GM23248 (cell line): ENCODE results near the gene RBP5. TPM values are rescaled to one million over a fixed set of nuclear protein-coding genes. Genes with fewer than 3 reads are reported as not detected.
A peak's percentile ranks its signal among the peaks of the same experiment; 100 is the strongest.

Experiments
- DNase-seq: peaks from one replicate; pipeline ENCODE4 v3.0.0-alpha.2; 2015
- H2AFZ ChIP-seq: fragments of 200-600 bp; sonication (generic); 2 replicates; pipeline ENCODE4 v1.6.1; 2016; ENCODE audit warnings: antibody characterized with exemption
- H3F3A ChIP-seq: fragments of 200-600 bp; sonication (generic); 2 replicates; pipeline ENCODE4 v1.6.1; 2016; ENCODE audit warnings: mild to moderate bottlenecking, antibody characterized with exemption, mixed run types; ENCODE audit not compliant: insufficient read depth
- H3K27ac ChIP-seq: fragments of 200-600 bp; sonication (generic); 2 replicates; pipeline ENCODE4 v1.5.1; 2016; ENCODE audit warnings: mild to moderate bottlenecking
- H3K27me3 ChIP-seq: fragments of 200-600 bp; sonication (generic); replicated peaks from 2 replicates; pipeline ENCODE4 v1.6.1; 2016; ENCODE audit warnings: mild to moderate bottlenecking; ENCODE audit not compliant: insufficient read depth
- H3K36me3 ChIP-seq: fragments of 200-600 bp; sonication (generic); 2 replicates; pipeline ENCODE4 v1.6.1; 2016; ENCODE audit warnings: low read depth, mild to moderate bottlenecking
- H3K4me1 ChIP-seq: fragments of 200-600 bp; sonication (generic); 2 replicates; pipeline ENCODE4 v1.6.1; 2016; ENCODE audit warnings: mild to moderate bottlenecking; ENCODE audit not compliant: insufficient read depth
- H3K4me2 ChIP-seq: fragments of 200-600 bp; sonication (generic); one replicate; pipeline ENCODE4 v1.6.1; 2016; ENCODE audit warnings: mild to moderate bottlenecking; ENCODE audit not compliant: unreplicated experiment
- H3K4me3 ChIP-seq: fragments of 200-600 bp; sonication (generic); 2 replicates; pipeline ENCODE4 v1.5.1; 2016; ENCODE audit warnings: mild to moderate bottlenecking
- H3K79me2 ChIP-seq: fragments of 200-600 bp; sonication (generic); 2 replicates; pipeline ENCODE4 v1.6.1; 2016; ENCODE audit warnings: mild to moderate bottlenecking; ENCODE audit not compliant: insufficient read depth
- H3K9ac ChIP-seq: fragments of 200-600 bp; sonication (generic); 2 replicates; pipeline ENCODE4 v1.6.1; 2016; ENCODE audit warnings: mild to moderate bottlenecking
- H3K9me2 ChIP-seq: fragments of 200-600 bp; sonication (generic); 2 replicates; pipeline ENCODE4 v1.6.1; 2016; ENCODE audit warnings: mixed run types, mild to moderate bottlenecking, moderate library complexity; ENCODE audit not compliant: insufficient read depth
- H3K9me3 ChIP-seq: fragments of 200-600 bp; sonication (generic); one replicate; pipeline ENCODE4 v1.6.1; 2017; ENCODE audit warnings: low read depth
- H4K20me1 ChIP-seq: fragments of 200-600 bp; sonication (generic); 2 replicates; pipeline ENCODE4 v1.6.0; 2016; ENCODE audit not compliant: insufficient read depth
- EZH2 ChIP-seq: fragments of 200-600 bp; sonication (generic); IDR thresholded peaks from 2 replicates; pipeline ENCODE4 v1.6.1; 2018; ENCODE audit warnings: antibody characterized with exemption, mild to moderate bottlenecking; ENCODE audit not compliant: insufficient read depth, poor library complexity, severe bottlenecking
- EZH2phosphoT487 ChIP-seq: fragments of 200-600 bp; sonication (generic); IDR thresholded peaks from 2 replicates; pipeline ENCODE4 v1.6.1; 2018; ENCODE audit warnings: antibody characterized with exemption, moderate library complexity, mild to moderate bottlenecking, low read depth; ENCODE audit not compliant: insufficient read depth
- WGBS, 2 experiments: methylation state at CpG; one replicate each; pipeline ENCODE4 v1.1.6; 2015 to 2017; ENCODE audit warnings: low lambda C conversion rate in 2 of 2, low coverage in 1 of 2; ENCODE audit errors: missing lambda C conversion rate in 2 of 2; 5-methylcytosine and 5-hydroxymethylcytosine counted together
- in situ Hi-C: fragments of 300-500 bp; cut with MboI; formaldehyde crosslinking; loops from 2 replicates; pipeline ENCODE4 v1.15.0; 2020
- polyA plus RNA-seq: library from polyadenylated mRNA; unstranded; fragments of >200 nt; fragmentation: Nextera tagmentation; extraction: Ambion mirVana; gene quantifications from 2 replicates; pipeline ENCODE4 v1.2.1, GENCODE V29; 2016
- total RNA-seq: library from RNA; depleted of rRNA; stranded (reverse); fragments of >200 nt; shearing (Covaris generic); gene quantifications from 2 replicates; pipeline ENCODE4 v1.2.3, GENCODE V29; 2014

RBP5 gene
- total and polyA plus RNA-seq, 2 experiments from 2014 or later = 0.38 TPM; not detected in 1

GRCh38 chr12:7093892-7094291, 34.8 kb downstream of the RBP5 start:
- H3K9me3 ChIP-seq = no peaks in the 10 kb centered on the region
- H4K20me1 ChIP-seq = no peaks in the 10 kb centered on the region
- H3K9ac ChIP-seq = peak overlapping the region; percentile 32; the same call in 1 of the 2 replicates
- H3K4me1 ChIP-seq = peaks cover 22% of the 10 kb centered on the region
- no peaks in the 10 kb centered on the region for H3K9me2 ChIP-seq
- H3K27me3 ChIP-seq = no peaks in the 10 kb centered on the region
- in situ Hi-C loops = no loop called here
- no peak overlapping the region for H3K4me3 ChIP-seq
- no peak for TF ChIP-seq EZH2phosphoT487
- peaks cover 5% of the 10 kb centered on the region; the same call in 1 of the 2 replicates for H3K36me3 ChIP-seq
- DNase-seq = peak; percentile 83
- H3K79me2 ChIP-seq = no peaks in the 10 kb centered on the region
- 0 out of 2 replicates have a peak overlapping the region, but pooled peaks have one; percentile 2 for H3K27ac ChIP-seq
- H2AFZ ChIP-seq = no peak overlapping the region
- peak overlapping the region; percentile 29 for H3K4me2 ChIP-seq
- WGBS, 2 experiments = 28 to 31% methylated on average over 10 of the region's 10 CpGs
- H3F3A ChIP-seq = peaks cover 25% of the 10 kb centered on the region

GRCh38 chr12:7093486-7093885, 35.2 kb downstream of the RBP5 start:
- no peak overlapping the region for H3K27ac ChIP-seq
- H3K9me3 ChIP-seq = no peaks in the 10 kb centered on the region
- no peaks in the 10 kb centered on the region for H3K9me2 ChIP-seq
- H3K4me3 ChIP-seq = no peak overlapping the region
- in situ Hi-C loops = no loop called here
- no peaks in the 10 kb centered on the region for H3K79me2 ChIP-seq
- H3K27me3 ChIP-seq = no peaks in the 10 kb centered on the region
- peaks cover 25% of the 10 kb centered on the region for H3F3A ChIP-seq
- TF ChIP-seq EZH2phosphoT487 (no peak), EZH2 (no peak)
- DNase-seq = peak; percentile 50
- H3K4me1 ChIP-seq = peaks cover 22% of the 10 kb centered on the region
- no peak overlapping the region for H2AFZ ChIP-seq
- WGBS, 2 experiments = 37 to 42% methylated on average over 5 of the region's 5 CpGs
- peak overlapping the region; percentile 29 for H3K4me2 ChIP-seq
- H3K36me3 ChIP-seq = peaks cover 3% of the 10 kb centered on the region; the same call in 1 of the 2 replicates
- H3K9ac ChIP-seq = no peak overlapping the region
- H4K20me1 ChIP-seq = no peaks in the 10 kb centered on the region

- Histone ChIP-seq H3K79me2 (no peaks in the 10 kb centered on the region), H3K36me3 (no peaks in the 10 kb centered on the region), H3K4me2 (peak overlapping the region; percentile 85), H3K9ac (peak overlapping the region; percentile 67), H3K27me3 (no peaks in the 10 kb centered on the region), H3K27ac (peak overlapping the region; percentile 18; the same call in 1 of the 2 replicates), H4K20me1 (no peaks in the 10 kb centered on the region), H3K9me2 (no peaks in the 10 kb centered on the region), H3K4me1 (peaks cover 22% of the 10 kb centered on the region), H2AFZ (peak overlapping the region; percentile 75), H3F3A (peaks cover 25% of the 10 kb centered on the region), H3K9me3 (no peaks in the 10 kb centered on the region), H3K4me3 (no peak overlapping the region)
- no peak for TF ChIP-seq EZH2phosphoT487
- TF ChIP-seq EZH2 = no peak
- in situ Hi-C loops = no loop called here
- DNase-seq = no peak
- WGBS, 2 experiments = 41 to 45% methylated on average over 8 of the region's 8 CpGs
Measured at GRCh38 chr12:7092986-7093460, 35.7 kb downstream of the RBP5 start.

GRCh38 chr12:7092229-7092985, 36.3 kb downstream of the RBP5 start, which contains the start of gene C1R:
TSS of gene C1R (minus strand) at chr12:7092445. CDS start at chr12:7092388, 57 bp downstream.
- H3K36me3 ChIP-seq = no peaks in the 10 kb centered on the region
- no peaks in the 10 kb centered on the region for H3K9me3 ChIP-seq
- peak; percentile 72 for DNase-seq
- no peaks in the 10 kb centered on the region for H3K27me3 ChIP-seq
- peak within 1 kb of the TSS; percentile 18; the same call in 1 of the 2 replicates for H3K27ac ChIP-seq
- H4K20me1 ChIP-seq = no peaks in the 10 kb centered on the region
- peaks cover 25% of the 10 kb centered on the region for H3F3A ChIP-seq
- no peaks in the 10 kb centered on the region for H3K79me2 ChIP-seq
- 2% methylated on average over 16 of the region's 16 CpGs for WGBS, 2 experiments
- H3K9ac ChIP-seq = peak within 1 kb of the TSS; percentile 67
- H3K4me1 ChIP-seq = peaks cover 22% of the 10 kb centered on the region
- H3K4me2 ChIP-seq = peak within 1 kb of the TSS; percentile 85
- H3K9me2 ChIP-seq = no peaks in the 10 kb centered on the region
- H2AFZ ChIP-seq = peak within 1 kb of the TSS; percentile 75
- in situ Hi-C loops = no loop called here
- no peak for TF ChIP-seq EZH2phosphoT487
- TF ChIP-seq EZH2 = no peak
- H3K4me3 ChIP-seq = peak within 1 kb of the TSS; percentile 75
